ENCODE data around the gene KCNT2. TPM values are rescaled to one million over a fixed set of nuclear protein-coding genes. Genes with fewer than 3 reads are reported as not detected.

KCNT2 gene
- total RNA-seq, 3 donors from 2014 or later = 2.6 to 3.7 (median 3.0) TPM

DNA sequence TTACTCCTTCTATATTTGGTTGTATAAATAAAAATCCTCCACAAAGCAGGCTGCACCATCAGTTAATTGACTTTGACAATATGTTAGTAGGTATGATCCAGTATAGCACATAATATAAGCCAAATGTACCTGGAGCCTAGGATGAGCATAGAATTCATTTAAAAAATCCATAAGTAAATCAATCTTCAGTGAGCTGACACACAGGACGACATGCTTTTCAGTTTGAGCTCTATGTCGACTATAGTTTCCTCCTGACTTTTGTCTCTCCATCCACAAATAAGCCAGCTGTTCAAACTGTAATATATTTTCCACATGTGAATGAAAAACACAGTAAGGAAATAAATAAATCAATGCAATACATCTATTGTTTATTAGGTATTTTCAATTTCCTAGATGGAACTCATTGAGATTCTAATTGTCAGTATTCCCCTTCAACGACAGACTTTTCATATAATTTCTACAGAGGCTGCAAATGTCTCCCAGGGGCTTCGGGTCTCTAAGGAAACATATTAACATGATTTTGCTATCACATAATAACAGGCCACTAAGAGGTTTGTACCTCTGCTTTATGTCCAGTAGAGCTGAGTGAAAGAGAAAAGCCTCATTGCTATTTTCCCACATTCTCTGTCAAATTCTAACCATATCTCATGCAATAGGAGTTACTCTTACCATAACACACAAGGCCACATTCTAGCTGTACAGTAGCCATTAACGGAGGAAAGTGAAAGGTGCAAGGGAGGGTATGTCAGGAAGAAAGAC is 180.1 kb downstream of the KCNT2 start:
- Histone ChIP-seq H3K36me3 (no peaks in the 10 kb centered on the region), H3K4me3 (no peak overlapping the region), H3K4me1 (no peaks in the 10 kb centered on the region), H3K9me3 (no peaks in the 10 kb centered on the region), H3K27me3 (no peaks in the 10 kb centered on the region), H3K27ac (no peak overlapping the region)
- intact Hi-C loops (cut with DNase I; ENCODE audit: low total_unique reads) = no loop called here
- no peak for DNase-seq (ENCODE audit: low spot score in 2 of 2)
- TF ChIP-seq POLR2AphosphoS5 (IDR thresholded peaks at IDR 0.05) (no peak), CTCF (IDR thresholded peaks at IDR 0.05) (no peak), POLR2A (IDR thresholded peaks at IDR 0.05) (no peak)

GRCh38 chr1:196425513-196425912 is 182.7 kb downstream of the KCNT2 start:
- no peak overlapping the region for H3K4me3 ChIP-seq
- intact Hi-C loops (cut with DNase I; ENCODE audit: low total_unique reads) = no loop called here
- no peaks in the 10 kb centered on the region for H3K9me3 ChIP-seq
- no peak overlapping the region for H3K27ac ChIP-seq
- H3K36me3 ChIP-seq = no peaks in the 10 kb centered on the region
- no peak for DNase-seq (ENCODE audit: low spot score in 2 of 2)
- H3K4me1 ChIP-seq = no peaks in the 10 kb centered on the region
- H3K27me3 ChIP-seq = no peaks in the 10 kb centered on the region
- TF ChIP-seq POLR2A (IDR thresholded peaks at IDR 0.05) (no peak), CTCF (IDR thresholded peaks at IDR 0.05) (no peak), POLR2AphosphoS5 (IDR thresholded peaks at IDR 0.05) (no peak)

GRCh38 chr1:196423612-196424011 is 184.6 kb downstream of the KCNT2 start:
- intact Hi-C loops (cut with DNase I; ENCODE audit: low total_unique reads) = no loop called here
- Histone ChIP-seq H3K36me3 (no peaks in the 10 kb centered on the region), H3K4me3 (no peak overlapping the region), H3K4me1 (no peaks in the 10 kb centered on the region), H3K9me3 (no peaks in the 10 kb centered on the region), H3K27me3 (no peaks in the 10 kb centered on the region), H3K27ac (no peak overlapping the region)
- no peak for TF ChIP-seq POLR2A (IDR thresholded peaks at IDR 0.05)
- TF ChIP-seq CTCF (IDR thresholded peaks at IDR 0.05) = no peak
- no peak for TF ChIP-seq POLR2AphosphoS5 (IDR thresholded peaks at IDR 0.05)
- DNase-seq (ENCODE audit: low spot score in 2 of 2) = no peak

DNA sequence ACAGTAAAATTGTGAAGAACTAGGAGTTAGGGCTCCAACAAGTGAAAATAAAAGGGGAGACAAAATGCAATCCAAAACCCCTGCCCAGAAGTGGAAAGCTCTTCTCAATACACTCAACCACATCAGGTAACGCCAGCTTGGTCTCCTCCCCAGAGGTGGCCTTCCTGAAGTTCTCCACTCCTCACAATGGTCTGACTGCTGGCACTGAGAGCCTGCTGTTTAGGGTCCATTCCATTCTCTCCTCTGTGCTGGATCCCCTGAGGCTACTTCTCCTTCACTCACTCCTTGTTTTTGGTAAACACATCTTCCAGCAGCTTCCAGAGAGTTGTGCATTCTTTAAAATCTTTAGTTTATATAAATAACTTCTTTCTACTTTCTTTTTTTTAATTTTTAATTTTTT is 189.5 kb downstream of the KCNT2 start:
- no peak for TF ChIP-seq CTCF (IDR thresholded peaks at IDR 0.05)
- TF ChIP-seq POLR2AphosphoS5 (IDR thresholded peaks at IDR 0.05) = no peak
- no peak for TF ChIP-seq POLR2A (IDR thresholded peaks at IDR 0.05)
- intact Hi-C loops (cut with DNase I; ENCODE audit: low total_unique reads) = loop anchor here (10.0 kb wide), 1 partner anchor 926 kb away; no protein-coding TSS in a partner anchor
- no peak for DNase-seq (ENCODE audit: low spot score in 2 of 2)
- H3K4me3 ChIP-seq = no peak overlapping the region
- H3K27me3 ChIP-seq = no peaks in the 10 kb centered on the region
- H3K9me3 ChIP-seq = no peaks in the 10 kb centered on the region
- no peak overlapping the region for H3K27ac ChIP-seq
- H3K4me1 ChIP-seq = no peaks in the 10 kb centered on the region
- no peaks in the 10 kb centered on the region for H3K36me3 ChIP-seq

DNA sequence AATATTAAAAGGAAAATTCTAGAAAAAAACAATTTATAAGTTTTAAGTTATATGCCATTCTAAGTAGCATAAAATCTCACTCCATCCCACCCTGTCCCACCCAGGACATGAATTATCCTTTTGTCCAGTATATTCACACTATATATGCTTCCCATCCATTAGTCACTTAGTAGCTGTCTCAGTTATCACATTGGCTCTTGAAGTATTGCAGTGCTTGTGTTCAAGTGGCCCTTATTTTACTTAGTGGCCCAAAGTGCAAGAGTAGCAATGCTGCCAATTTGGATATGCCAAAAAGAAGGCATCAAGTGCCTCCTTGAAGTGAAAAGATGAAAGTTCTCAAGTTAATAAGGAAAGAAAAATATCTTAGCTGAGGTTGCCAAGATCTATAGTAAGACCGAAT is 192.3 kb downstream of the KCNT2 start:
- no peaks in the 10 kb centered on the region for H3K27me3 ChIP-seq
- no peak for DNase-seq (ENCODE audit: low spot score in 2 of 2)
- intact Hi-C loops (cut with DNase I; ENCODE audit: low total_unique reads) = loop anchor here (10.0 kb wide), 1 partner anchor 929 kb away; no protein-coding TSS in a partner anchor
- TF ChIP-seq CTCF (IDR thresholded peaks at IDR 0.05) (no peak), POLR2A (IDR thresholded peaks at IDR 0.05) (no peak), POLR2AphosphoS5 (IDR thresholded peaks at IDR 0.05) (no peak)
- H3K36me3 ChIP-seq = no peaks in the 10 kb centered on the region
- no peaks in the 10 kb centered on the region for H3K9me3 ChIP-seq
- H3K4me3 ChIP-seq = no peak overlapping the region
- H3K27ac ChIP-seq = no peak overlapping the region
- H3K4me1 ChIP-seq = no peaks in the 10 kb centered on the region
